CD4-positive, alpha-beta T cell treated with Interleukin-2 at 100 ng/mL for 4 hours (primary cell): ENCODE data around the gene CSGALNACT2.
"Not testable (repeated sequence)": the region's sequence is repeated elsewhere in the genome, so short reads cannot be mapped to it uniquely, and the experiment has no call there.

Source experiments
- DNase-seq: peaks from one replicate; pipeline ENCODE4 v3.0.0-alpha.2; 2020; ENCODE audit warnings: low spot score

CSGALNACT2 gene

DNA sequence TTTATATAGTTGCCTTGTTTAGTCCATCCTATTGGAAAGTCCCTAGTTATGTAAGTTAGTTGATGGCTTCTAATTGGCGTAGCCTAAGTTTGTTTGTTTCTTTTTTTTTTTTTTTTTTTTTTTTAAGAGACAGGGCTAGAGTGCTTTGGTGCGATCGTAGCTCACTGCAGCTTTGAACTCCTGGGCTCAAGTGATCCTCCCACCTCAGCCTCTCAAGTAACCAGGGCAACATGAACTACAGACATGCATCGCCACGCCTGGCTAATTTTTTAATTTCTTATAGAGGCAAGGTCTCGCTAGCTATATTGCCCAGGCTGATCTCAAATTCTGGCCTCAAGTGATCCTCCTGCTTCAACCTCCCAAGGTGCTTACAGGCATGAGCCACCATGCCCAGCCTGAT lies 7.1 kb downstream of the CSGALNACT2 start:
- DNase-seq: no peak

DNA sequence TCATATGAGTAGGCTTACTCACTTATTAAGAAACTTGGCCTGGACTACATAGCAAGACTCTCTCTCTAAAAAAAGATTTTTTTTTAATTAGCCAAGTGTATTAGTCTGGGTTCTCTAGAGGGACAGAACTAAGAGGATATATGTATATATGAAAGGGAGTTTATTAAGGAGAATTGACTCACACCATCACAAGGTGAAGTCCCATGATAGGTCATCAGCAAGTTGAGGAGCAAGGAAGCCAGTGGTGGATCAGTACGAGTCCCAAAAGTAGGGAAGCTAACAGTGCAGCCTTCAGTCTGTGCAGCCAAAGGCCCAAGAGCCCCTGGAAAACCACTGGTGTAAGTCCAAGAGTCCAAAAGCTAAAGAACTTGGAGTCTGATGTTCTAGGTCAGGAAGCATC lies 7.7 kb downstream of the CSGALNACT2 start:
- DNase-seq: not testable (repeated sequence)

DNA sequence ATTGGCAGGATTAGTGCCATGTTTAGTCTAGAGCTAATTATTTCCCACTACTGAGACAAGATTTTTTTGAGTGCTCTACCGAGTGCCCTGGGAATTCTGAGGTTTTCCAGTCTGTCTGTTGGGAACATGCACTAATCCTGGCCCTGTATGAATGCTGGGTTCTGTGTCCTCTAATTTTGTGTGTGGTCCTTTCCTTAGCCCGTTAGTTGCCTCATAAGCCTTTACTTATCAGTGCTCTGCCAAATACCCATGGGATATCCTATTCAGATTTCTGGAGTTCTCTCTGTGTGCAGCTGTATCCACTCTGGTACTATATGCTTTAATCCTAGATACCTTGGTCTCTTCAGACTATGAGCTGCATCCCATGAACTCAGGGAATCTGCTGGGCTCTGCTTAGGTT lies 13.1 kb downstream of the CSGALNACT2 start:
- no peak for DNase-seq

DNA sequence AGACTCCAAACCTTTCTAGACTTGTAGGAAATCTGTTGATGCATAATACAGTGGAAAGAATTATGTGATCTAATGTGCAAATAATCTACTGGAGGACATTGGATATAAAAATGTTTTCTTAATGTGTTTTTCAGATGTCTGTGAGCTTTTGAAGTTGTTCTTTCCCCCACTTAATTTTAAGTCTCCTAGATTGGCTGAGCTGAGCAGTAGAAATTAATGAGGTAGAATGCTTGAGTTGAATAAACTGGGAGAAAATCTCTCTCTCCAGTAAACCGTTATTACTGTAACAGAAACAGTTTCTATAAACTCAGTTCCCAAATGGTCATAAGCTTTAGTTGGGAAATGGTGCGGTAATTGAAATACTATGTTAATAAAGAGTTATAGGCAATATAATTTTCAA lies 15.7 kb downstream of the CSGALNACT2 start:
- DNase-seq: no peak

DNA sequence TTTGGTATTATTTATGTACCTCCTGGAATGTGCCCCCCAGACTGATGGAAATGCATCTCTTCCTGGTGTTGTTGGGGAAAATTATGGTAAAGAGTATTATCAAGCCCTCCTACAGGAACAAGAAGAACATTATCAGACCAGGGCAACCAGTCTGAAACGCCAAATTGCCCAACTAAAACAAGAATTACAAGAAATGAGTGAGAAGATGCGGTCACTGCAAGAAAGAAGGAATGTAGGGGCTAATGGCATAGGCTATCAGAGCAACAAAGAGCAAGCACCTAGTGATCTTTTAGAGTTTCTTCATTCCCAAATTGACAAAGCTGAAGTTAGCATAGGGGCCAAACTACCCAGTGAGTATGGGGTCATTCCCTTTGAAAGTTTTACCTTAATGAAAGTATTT lies 17.0 kb downstream of the CSGALNACT2 start:
- DNase-seq: no peak

DNA sequence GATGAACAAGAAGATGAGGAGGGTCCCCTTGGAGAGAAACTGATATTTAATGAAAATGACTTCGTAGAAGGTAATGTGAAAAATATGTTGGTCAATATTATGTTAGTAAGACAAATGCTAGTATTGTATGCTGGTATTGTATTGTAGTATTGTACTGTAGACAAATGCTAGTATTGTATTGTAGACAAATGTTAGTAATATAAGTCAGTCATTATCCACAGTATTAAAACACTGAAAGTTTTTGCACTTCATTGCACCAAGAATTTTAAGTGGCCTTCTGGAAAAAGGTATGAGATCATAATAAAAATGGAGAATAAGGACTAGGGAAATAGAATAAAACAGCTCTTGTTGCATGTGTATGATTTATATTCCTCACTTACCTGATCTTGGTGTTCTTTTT lies 17.5 kb downstream of the CSGALNACT2 start:
- DNase-seq: no peak

DNA sequence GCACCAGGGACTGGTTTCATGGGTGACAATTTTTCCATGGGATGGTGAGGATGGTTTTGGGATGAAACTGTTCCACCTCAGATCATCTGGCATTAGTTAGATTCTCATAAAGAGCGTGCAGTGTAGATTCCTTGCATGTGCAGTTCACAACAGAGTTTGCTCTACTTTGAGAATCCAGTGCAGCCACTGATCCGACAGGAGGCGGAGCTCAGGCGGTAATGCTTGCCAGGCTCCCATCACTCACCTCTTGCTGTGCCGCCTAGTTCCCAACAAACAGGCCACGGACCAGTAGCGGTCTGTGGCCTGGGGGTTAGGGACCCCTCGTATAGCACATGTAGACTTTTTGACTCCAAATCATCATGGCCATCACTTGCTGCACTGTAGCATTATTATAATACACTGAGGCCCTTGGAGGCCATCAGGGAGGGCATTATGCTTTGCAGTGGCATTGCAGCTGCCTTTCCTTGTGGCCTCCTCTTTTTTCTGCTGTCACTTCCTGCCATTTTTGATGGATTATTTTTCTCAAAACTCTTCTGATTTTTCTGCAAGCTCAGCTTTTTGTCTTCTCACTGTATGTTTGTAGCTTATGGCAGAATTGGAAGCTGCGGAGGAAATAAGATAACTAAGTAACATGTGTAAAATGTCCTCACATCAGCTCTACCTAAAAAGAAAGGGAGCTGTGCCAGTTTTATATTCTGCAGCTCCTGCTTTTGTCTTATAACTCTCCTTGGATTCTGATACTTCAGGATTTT lies 18.5 kb downstream of the CSGALNACT2 start:
- DNase-seq: no peak

DNA sequence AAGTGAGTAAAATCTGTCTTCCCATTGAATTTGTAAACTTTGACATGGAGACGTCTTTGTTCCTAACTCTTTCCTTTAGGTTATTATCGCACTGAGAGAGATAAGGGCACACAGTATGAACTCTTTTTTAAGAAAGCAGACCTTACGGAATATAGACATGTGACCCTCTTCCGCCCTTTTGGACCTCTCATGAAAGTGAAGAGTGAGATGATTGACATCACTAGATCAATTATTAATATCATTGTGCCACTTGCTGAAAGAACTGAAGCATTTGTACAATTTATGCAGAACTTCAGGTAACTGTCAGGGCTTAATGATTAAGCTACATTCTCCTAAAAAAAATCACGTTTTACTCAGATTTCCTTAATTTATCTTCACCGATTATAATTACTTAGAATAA lies 20.4 kb downstream of the CSGALNACT2 start:
- DNase-seq: no peak

DNA sequence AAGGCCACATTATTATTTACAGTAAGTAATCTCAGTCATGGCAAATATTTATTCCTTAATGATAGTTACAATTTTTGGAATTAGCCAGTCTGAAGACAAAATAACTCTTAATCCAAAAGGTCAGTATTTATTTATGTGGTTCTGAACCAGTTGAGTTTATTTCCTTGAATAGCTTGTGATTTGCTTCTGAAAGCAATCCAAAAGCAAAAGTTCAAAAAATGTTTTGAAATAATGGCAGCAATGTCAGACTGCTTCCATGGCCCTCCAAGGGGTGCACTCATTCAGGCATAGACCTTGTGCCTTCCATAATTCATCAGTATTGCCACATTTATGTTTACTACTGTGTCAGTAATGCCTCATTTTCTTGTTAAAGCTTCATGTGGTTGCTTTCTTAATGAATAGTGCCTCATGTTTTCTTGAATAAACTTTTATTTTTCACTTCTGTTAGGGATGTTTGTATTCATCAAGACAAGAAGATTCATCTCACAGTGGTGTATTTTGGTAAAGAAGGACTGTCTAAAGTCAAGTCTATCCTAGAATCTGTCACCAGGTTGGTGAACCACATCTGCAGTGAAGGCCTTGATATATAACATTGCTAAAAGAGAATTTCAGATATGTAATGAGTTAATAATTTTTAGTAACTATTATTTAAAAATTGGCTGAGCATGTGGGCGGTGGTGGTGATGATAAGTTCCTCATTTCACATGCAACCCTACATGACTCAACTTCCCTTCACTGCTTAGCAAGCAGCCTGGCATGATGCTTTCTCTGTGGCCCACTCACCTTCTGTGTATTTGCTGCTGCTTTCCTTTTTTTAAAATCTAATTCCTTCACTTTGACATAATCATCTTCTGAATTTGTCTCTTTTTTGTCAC lies 22.0 kb downstream of the CSGALNACT2 start:
- peak; percentile 25 for DNase-seq

DNA sequence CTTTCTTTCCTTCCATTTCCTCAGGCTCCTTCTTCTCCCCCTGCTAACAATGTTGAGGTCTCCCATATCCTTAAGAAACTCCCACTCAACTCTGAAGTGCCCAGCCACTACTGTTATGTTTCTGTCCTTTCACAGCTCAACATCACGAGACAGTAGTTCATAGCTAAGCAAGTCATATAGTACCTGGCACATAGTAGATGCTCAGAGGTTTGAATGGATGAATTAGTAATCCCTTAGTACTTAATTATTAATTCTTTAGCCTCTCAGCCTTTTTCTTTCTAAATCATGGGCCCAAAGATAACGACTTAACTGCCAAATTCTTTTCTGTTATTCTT lies 22.6 kb downstream of the CSGALNACT2 start:
- DNase-seq: no peak

DNA sequence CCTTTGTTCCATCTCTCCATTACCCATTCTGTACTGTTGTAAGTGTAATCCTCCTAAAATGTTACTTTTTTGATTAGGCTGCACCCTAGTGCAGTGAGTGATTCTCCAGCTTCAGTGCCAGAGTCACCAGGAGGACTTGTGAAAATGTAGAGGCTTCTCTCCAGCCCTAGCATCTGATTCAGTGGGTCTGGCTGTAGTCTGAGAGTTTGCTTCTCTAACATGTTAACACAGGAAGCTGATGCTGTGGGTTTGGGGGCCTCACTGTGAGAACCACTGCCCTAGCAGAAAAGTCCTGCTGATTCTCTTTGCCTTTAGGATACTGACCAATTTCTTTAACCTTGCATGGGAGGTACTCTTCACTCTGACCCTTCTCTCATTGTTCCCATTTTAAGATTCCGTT lies 24.4 kb downstream of the CSGALNACT2 start:
- DNase-seq: no peak

DNA sequence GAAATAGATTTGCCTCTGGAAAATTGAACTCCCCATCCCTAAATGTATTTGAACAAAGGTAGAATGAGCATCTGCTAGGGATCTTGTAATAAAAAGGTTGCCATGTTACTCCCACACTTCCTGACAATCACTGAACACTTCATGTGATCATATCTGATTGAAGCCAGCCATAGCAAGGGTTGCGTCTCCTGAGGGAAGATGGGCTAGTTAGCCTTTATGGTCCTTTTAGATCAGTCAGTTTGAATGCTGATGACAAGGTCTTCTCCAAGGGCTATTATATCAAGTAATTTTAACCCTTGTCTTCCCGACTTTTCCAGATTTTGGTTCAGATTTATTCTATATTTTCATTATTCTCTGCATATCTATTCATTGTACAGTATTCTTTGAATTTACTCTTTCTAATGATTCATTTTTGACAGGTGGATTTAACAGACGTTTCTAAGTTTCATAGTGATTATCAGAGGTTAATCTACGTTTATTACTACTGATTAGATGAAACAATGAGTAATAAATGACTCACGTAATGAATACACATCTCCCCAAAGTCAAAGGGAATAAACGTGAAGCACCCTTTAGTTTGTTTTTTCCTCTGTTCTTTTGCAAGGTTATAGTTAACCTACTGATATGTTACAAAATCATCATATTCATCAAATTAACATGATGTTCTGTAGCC lies 28.1 kb downstream of the CSGALNACT2 start:
- DNase-seq: peak; percentile 25

DNA sequence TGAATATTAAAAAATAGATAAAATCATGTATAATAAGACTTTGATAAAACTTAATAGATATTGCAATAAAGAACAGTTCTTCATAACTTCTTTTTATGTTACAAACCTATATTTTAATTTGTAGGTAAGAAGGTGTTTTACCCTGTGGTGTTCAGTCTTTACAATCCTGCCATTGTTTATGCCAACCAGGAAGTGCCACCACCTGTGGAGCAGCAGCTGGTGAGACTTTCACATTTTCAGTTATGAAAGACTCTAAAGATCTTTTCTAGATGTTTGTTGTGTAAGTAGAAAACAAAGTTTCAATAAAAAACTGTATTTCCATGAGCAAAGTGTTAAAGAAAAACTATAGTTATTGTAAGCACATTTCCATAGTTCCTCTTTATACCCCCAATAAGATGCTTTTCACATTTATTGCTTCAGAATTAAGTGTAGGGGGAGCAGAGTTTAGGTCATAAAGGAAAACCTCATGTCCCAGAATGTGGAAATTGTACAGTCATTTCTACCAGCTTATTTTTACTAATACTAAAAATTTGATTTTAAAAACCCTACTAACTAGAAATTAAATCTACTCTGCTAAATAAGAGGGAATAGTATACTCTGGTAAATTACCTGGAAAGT lies 28.7 kb downstream of the CSGALNACT2 start:
- no peak for DNase-seq

DNA sequence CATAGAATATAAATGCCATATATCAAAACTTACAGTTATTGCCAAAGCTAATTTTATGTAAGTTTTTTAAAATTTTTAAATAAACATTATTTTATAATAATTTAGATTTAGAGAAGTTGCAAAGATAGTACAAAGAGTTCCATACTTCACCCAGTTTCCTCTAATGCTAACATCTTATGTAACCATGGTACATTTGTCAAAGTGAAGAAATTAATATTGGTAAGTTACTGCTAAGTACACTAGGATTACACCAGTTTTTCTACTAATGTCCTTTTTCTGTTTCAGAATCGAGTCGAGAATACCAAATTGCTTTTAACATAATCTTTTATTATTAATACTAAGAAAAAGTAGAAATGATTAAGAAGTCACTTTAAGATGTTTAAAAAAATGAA lies 29.2 kb downstream of the CSGALNACT2 start:
- no peak for DNase-seq

DNA sequence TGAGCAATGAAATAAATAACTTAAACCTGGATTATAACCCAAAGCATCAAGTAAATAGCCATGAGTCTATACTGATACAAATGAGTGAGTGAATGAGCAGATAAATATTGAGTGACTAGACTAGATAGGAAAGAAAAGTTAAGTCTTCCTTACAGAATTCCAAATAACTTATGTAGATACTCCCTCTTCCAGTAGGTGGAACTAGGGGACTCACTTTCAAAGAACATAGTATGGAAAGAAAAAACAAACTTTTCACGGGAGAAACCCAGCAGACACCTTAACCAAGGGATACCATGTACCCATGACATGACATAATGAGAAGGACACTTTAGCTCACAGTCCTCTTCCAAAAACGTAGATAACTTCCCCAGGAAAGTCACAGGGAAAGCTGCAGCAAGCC lies 32.2 kb downstream of the CSGALNACT2 start:
- no peak for DNase-seq

DNA sequence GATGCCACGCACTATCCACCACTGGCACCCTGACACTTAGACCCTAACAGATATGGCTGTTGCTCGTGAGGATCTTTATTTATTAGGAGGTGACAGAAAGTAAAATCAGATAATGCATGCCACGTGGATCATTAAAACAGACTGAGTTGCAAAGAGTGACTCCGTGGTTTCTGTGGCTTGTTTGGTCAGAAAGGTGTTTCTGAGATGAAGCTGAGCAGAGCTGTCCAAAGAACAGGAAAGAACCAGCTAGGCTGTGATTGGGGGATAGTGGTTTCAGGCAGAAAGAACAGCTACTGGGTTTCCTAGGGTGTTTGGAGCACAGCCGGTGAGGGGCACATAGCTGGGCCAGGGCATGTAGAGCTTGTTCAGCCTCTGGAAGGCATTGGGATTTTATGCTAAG lies 34.4 kb downstream of the CSGALNACT2 start:
- peak; percentile 10 for DNase-seq

DNA sequence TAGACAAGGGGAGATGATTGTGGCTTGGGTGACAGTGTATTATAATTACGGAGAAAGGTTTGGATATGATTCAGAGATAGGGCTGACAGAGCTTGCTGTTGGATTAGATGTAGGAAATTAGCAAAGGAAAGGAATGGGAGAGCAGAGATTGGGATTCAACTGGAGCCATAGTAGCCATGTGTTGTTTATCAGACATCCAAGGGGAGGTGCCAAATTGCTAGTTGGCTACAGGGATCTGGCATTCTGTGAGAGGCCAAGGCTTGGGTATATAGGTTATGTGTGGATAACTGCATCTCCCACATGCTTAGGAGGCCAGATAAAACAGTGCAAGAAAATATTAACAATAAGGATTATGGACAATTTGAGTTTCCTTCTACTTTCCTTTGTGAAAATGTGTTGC lies 34.9 kb downstream of the CSGALNACT2 start:
- DNase-seq: no peak

DNA sequence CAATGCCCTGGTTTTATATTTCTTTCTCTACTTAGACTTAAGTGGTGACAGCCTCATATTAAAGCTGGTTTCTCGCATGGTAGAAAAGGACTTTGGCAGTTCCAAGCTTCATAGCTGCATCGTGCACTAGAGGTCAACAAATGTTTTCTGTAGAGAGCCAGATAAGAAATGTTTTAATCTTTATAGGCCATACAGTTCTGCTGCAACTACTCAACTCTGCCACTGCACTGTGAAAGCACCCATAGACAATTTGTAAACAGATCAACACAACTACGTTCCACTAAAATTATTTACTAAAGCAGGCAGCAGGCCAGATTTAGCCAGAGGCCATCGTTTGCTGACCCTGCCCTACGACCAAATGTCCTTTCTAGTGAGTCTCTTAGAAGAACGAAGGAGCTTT lies 36.7 kb downstream of the CSGALNACT2 start:
- no peak for DNase-seq

DNA sequence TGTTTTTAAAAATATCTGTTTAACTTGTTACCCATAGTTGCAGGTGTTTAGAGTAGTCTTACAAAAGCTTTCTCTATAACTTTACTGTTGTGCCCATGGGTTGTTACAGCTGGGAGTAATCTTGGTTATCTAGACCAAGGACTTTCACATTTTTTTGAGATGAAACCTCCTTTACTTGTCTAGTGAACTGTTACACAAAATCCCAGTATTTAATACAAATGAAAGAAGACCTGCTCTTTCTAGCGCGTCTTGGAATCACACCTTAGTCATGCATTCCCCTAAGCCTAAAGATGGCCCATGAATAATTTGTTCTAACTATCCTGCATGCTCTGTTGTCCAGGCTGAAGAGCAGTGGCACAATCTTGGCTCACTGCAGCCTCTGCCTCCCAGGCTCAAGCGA lies 38.0 kb downstream of the CSGALNACT2 start:
- no peak for DNase-seq

DNA sequence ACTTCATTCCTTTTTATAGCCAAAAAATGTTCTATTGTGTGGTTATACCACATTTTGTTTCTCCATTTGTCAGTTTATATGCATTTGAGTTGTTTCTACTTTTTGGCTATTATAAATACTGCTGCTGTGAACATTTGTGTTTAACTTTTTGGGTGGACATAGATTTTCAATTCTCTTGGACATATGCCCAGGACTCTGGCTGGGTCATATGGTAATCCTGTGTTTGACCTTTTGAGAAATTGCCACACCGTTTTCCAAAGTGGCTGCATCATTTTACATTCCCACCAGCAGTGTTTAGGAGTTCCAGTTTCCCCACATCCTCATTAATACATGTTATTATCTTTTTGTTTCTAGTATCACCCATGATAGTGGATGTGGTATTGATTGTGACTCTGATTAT lies 39.4 kb downstream of the CSGALNACT2 start:
- no peak for DNase-seq

DNA sequence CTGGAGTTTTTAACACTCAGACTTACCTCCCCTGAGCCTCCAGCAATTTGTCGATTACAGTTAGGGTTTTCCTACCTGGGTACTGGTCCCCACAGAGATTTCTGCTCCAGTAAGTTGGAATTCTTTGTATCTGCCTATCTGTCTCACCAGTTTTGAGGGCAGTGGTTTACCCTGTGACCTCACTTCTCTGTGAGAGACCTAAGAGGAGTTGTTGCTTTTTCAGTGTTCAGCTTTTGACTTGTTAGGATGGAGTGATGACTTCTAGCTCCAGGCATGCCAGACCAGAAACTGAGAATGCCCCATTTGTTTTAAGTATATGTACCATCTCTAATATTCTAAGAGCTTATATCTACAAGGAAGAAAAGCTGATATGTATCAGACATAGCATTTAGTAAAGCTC lies 42.9 kb downstream of the CSGALNACT2 start:
- no peak for DNase-seq

DNA sequence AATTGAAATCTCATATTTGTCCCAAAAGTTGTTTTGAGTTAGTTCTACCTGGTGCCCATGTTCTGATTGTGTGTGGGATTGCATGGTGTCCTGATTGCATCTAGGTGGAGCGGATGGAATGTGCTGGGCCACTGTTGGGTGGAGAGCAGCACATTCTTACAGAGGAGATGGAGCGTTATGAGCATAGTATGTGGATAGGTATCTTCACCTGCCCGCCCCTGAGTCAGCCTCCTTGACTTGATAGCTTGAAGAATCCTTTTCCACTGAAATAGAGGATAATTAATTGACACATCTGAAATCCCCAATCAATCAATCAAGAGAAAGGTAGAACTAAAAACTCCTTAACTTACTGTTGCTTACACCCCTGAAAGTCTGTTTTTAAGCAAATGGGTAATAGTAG lies 45.5 kb downstream of the CSGALNACT2 start:
- not testable (repeated sequence) for DNase-seq

DNA sequence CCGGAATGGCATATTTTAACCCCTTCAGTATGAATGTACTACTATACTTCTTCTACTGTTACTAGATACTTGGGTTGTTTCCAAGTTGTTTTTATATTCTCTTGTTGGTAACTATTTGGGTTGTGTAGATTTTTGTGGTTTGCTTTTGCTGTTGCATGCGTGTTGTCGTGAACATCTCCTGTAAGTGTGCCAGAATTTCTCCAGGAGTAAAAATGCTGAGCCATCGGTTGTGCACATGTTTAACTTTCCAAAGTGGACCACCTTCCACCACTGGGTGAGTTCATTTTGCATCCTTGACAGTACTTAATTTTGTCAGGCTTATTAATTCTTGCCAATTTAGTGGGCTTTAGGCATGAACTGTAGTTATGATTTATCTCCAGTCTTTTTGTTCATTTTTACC lies 47.9 kb downstream of the CSGALNACT2 start:
- no peak for DNase-seq
